ENCODE data around the gene NFIC.

NFIC gene

GRCh38 chr19:3509566-3509989 is 143.2 kb downstream of the NFIC start:
- no peak overlapping the region for H3K4me3 ChIP-seq (replicated peaks; ENCODE audit: low read depth, low read length)
- no peak for TF ChIP-seq CTCF (IDR thresholded peaks at IDR 0.05; ENCODE audit: low read length, missing control alignments)
- DNase-seq (ENCODE audit: low read depth): peak; percentile 45

GRCh38 chr19:3510727-3511126 is 144.3 kb downstream of the NFIC start:
- TF ChIP-seq CTCF (IDR thresholded peaks at IDR 0.05; ENCODE audit: low read length, missing control alignments): no peak
- no peak for DNase-seq (ENCODE audit: low read depth)
- H3K4me3 ChIP-seq (replicated peaks; ENCODE audit: low read depth, low read length): no peak overlapping the region

GRCh38 chr19:3511506-3512251 is 145.3 kb downstream of the NFIC start:
- no peak for TF ChIP-seq CTCF (IDR thresholded peaks at IDR 0.05; ENCODE audit: low read length, missing control alignments)
- no peak overlapping the region for H3K4me3 ChIP-seq (replicated peaks; ENCODE audit: low read depth, low read length)
- DNase-seq (ENCODE audit: low read depth): no peak

GRCh38 chr19:3512562-3513228 is 146.3 kb downstream of the NFIC start:
- H3K4me3 ChIP-seq (replicated peaks; ENCODE audit: low read depth, low read length): no peak overlapping the region
- no peak for TF ChIP-seq CTCF (IDR thresholded peaks at IDR 0.05; ENCODE audit: low read length, missing control alignments)
- no peak for DNase-seq (ENCODE audit: low read depth)

- no peak for DNase-seq (ENCODE audit: low read depth)
- H3K4me3 ChIP-seq (replicated peaks; ENCODE audit: low read depth, low read length): no peak overlapping the region
- no peak for TF ChIP-seq CTCF (IDR thresholded peaks at IDR 0.05; ENCODE audit: low read length, missing control alignments)
These were observed 147.1 kb downstream of the NFIC start for GRCh38 chr19:3513229-3514140.

- H3K4me3 ChIP-seq (replicated peaks; ENCODE audit: low read depth, low read length): no peak overlapping the region
- DNase-seq (ENCODE audit: low read depth): no peak
These were observed 148.5 kb downstream of the NFIC start for GRCh38 chr19:3514930-3515329.

More at GRCh38 chr19:3514930-3515329, 148.5 kb downstream of the NFIC start:
- TF ChIP-seq CTCF (IDR thresholded peaks at IDR 0.05; ENCODE audit: low read length, missing control alignments): no peak

All from fibroblast of pulmonary artery (primary cell).